Measurements from ENCODE around the gene NECTIN1.

The NECTIN1 gene

DNA sequence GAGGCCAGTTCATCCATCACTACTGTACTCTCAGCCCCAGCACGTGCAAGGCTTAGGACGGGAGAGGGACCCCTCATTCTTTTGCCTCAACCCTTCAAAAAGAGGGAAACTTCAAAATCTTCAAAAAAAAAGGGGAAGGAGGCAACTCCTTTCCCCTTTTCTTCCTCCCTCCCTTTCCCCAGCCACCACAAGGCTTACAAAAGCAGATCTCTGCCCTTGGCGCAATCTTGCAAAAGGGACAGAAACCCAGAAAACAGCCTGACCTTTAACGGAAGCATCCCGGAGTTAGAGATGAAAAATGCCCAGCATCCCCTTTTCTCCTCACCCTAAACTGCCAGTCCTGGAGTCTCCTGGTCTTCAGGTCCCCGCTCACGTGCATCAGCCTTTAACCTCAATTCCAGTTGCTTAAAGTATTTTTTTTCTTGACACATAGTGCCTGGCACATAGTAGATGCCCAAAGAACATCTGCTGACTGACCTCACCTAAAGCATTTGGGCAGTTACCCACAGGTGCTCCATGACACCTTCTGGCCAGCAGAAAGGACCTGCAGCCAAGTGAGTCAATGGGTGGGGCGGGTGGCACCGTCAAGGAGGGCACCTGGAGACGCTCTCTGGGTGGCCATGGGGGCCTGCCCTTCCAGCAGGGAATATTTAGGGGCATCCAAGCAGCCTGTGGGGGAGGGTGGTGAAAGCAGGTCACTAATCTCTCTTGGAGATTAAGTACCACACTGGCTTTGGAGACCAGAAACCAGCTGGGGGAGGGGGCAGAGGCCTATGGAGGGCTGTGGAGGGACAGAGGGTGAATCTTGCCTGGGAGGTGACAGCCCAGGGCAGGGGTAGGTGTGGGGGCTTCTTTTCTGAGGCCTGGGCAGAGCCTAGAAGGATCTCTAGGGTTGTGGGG is 16.3 kb downstream of the NECTIN1 start:
- DNase-seq: no peak

DNA sequence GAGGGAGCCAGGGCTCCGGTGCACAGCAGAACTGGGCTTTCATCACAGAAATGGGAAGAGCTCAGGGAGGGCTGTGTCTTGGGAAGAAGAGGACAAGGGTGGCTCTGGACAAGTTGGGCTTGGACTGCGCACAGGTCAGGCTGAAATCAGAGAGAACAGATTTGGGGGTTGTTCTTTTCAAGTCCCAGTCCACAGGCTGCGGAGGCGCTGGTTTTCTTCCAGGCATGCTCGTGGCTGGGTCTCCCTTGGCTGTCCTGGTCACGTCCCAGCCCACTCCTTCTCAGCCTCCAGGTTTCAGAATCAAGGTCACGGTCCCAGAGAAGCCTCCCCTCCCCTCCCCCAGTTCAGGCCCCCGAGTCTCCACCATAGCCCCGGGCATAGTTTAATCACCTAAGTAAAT is 17.0 kb downstream of the NECTIN1 start:
- DNase-seq: no peak

DNA sequence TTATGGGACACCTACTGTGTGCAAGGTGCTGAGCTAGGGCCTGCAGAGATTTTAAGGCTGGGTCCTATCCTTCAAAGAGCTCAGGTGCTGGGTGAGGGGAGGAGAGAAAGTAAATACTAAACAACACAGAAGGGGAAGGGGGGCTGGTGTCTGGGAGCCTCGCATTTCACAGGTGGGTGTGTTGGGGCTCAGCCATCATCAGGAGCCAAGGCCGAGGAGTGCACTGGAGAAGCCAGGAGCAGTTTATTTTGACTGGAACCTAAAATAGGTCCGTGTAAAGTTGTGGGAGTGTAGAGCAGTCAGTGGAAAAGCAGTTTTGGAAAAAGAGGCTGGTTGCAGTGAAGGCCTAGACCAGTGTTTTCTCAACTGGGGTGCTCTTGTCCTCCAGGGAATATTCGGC is 17.5 kb downstream of the NECTIN1 start:
- DNase-seq: no peak

DNA sequence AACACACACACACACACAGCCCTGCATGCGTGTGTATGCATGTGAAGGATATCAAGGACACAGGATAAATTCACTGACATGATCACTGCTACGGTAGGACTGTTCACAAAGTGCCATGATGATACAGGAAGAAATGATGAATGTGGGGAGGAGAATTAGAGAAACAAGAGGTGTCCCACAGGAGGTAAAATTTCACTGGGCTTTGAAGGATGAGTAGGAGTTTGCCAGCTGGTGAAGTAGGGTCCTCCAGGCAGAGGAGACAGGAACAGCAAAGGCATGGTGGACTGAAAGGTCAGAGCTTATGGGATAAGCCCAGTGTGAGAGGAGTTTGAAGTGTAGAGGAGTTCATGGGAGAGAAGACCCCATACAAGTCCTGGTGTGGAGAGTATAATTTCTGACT is 18.6 kb downstream of the NECTIN1 start:
- no peak for DNase-seq

DNA sequence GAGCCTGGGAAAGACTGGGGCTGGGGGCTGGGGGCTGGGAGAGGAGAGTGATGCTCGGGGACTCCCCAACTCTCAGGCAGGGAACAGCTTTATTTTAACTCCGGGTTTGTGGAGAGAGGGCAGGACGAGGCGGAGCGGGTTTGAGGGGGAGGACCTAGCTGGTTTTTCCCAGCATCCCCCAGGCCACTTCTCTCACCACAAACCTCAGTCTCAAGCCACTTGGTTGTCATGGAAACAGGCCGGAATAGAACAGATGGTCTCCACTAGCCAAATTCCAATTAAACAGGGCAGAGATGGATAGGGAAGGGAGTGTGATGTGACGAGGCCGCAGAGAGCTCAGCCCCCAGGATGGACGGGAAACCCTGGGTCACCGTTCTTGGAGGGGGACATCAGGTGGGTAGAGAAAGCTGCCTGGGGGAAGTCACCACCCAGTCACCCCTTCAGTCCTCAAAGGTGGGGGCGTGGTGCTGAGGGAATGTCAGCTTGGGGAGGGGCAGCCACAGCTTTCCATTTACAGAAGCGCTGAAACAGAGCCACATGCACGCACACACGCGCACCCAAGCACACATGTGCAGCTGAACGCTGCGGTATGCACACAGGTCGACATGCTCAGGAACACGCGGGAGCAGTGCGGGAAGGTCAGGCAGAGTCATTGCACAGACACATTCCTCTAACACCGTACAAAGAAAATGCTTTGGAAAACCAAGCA is 19.2 kb downstream of the NECTIN1 start:
- no peak for DNase-seq

DNA sequence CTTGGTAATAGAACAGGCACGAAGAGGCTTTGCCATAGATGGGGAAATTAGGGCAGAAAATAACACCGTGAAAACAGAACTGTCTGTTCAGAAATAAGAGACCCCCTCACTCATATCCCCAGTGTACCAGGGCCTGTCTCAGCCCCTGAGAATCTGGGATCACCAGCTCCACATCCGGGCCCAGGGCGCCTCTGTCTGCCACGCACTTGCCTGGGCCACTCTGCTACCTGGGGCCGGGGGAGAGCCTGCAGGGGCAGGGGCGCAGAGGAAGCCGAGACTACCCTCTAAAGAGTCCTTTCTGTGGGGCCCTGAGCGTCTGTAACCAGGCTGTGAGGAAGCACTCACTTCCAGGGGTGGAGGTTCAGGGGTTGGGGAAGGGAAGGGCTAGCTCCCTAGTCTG is 19.8 kb downstream of the NECTIN1 start:
- DNase-seq: no peak

DNA sequence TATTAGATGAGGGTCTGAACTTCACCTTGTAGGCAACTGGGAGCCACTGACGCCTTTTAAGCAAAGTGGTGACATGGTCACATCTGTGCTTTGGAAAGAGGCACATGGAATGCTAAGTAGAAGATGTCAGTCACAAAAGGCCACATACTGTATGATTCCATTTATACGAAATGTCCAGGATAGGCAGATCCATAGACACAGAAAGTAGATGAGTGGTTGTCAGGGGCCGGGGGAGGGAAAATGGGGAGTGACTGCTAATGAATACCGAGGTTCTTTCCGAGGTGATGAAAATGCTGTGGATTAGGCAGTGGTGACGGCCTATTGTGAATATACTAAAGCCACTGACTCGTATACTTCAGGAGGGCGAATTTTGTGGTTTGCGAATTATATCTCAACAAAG is 20.6 kb downstream of the NECTIN1 start:
- no peak for DNase-seq

DNA sequence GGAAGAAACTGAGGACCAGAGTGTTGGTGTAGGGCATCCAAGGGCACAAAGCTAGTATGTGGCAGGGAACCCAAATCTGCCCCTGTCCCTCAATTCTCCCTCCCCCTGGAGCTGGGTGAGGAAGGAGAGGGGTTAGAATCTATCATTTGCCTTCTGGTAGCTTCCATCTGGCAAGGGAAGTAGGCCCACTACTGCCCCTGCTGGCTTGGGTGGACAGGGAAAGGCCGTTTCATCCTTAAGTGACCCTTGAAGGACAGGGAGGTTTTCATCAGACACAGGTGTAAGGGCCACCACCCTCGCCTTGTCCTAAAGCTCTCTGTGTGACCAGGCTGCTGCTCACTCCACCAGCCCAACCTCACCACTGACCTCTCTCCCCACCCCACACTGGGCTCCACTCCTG is 22.1 kb downstream of the NECTIN1 start:
- no peak for DNase-seq

DNA sequence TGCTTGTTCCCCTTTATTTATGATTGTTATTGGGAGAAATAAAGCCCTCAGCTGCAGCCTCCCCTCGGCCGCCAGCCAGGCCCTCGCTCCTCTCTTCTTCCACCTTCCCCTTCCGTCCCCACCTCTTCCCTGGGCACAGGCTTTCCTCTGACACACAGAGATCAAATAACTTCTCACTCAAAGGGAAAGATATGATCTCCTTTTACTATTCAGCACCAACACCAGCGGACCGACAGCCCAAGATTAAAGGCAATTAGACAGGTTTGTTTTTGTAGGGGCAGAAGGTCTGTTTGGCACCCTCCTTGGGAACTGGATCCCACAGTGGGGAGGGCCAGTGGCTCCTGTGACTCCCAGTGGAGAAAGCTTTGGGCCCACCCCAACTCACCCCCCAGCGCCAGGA is 23.0 kb downstream of the NECTIN1 start:
- DNase-seq: no peak

DNA sequence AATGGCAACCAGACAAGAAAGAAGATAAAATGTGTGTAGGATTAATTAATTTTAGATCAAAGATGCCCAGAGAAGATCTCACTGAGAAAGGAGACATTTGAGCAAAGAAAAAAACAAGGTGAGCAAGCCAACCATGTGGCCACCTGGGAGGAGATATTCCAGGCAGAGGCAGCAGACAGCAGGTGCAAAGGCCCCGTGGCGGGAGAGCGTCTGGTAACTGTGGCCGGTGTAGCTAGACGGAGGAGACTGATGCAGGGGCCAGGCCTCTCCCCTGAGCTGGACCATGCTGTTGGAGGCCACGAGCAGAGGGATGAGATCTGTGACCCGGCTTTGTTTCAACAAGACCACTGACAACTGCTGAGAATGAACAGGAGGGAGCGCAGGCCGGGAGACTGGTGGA is 23.6 kb downstream of the NECTIN1 start:
- DNase-seq: no peak

DNA sequence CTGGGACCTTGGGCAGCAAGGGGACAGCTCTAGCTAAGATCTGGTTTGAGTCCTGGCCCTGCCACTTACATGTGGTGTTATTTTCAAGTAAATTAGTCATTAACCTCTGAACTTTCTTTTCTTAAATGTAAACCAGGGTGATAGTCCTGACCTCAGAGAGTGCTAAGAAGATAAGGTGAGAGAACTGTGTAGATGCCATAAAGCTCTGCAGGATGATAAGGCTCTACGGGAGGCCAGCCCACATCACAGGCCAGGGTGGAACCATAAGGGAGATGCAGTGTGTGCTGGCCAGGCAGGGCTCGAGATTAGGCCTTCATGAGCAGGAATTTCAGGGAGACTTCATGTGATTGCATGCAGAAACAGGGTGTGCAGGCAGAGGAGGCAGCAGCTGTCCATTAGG is 24.2 kb downstream of the NECTIN1 start:
- no peak for DNase-seq

DNA sequence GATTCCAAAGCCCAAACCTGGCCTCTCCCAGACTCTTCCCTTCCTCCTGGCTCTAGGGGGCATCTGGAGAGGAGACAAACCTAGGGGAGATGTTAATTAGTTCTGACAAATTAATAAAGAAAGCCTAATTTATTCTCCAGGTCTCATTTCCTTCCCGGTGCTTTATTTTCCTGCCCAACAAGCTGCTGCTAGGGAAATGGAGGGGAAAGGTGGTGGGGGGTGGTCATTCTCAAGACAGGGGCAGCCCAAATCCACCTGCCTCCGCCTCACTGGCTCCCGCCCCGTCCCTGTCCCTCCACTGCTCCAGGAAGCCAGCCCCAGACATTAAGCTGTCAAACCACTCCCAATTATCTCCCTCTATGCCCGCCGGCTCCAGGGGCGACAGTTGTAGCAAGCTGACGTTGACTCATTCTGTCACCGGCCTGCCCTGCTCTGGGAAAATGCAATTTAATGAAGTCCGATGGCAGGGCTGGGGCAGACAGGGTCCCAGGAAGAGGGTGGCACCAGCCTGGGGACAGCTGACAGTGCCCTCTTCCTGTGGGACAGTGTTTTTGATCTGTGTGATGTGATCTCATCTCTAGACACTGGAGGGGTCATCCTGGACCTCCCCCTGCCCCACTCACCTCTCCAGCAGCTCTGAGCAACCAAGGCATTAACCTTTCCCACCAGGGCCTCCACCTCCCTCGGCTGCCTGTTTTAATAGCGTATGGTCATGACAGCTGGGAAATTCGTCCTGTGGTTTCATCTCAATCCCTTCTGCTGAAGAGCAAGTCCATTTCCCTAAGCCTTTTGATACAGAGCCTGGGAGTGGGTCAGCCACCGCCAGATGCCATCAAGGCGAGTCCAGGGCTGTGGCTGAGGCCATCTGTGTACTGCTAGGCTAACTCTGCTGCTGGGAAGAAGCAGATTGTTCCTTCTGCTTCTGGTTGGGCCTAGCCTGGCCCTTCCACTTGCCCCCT is 27.1 kb downstream of the NECTIN1 start:
- DNase-seq: no peak

DNA sequence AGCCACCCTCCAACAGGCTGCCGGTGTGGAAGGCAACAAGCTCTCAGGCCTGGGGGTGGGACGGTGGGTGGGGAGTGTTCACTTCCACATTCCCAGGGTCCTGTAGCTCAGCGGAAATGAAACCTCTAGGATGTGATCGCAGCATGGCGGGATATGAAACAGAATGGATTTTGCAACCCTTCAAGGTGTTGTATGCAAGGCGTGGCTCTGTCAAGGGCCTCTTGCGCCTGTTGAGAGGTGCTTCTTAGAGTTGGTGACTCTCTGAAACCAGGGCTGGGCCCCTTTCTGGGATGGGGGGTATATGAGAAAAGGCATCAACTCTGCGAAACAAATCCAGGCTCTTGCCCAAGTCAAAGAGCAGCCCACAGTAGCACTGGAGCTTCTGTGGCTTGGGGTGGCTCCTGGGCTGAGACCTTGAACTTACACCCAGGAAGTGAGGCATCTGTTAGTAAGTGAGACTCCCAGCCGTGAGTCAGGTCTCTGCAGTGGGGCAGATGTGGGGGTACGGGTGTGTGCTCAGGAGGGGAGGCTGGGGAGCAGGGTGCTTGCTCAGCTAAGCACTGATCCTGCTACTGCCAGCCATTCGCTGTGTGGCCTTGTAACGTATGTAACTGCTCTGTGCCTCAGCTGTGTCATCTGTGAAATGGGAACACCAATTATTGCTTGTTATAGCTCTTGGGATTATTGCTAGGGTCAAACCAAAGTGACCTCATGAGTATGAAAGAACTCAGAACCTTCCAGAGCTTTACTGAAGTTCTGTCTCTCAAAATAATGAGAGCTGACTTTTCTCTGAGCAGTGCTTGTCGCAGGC is 28.3 kb downstream of the NECTIN1 start:
- DNase-seq: no peak

DNA sequence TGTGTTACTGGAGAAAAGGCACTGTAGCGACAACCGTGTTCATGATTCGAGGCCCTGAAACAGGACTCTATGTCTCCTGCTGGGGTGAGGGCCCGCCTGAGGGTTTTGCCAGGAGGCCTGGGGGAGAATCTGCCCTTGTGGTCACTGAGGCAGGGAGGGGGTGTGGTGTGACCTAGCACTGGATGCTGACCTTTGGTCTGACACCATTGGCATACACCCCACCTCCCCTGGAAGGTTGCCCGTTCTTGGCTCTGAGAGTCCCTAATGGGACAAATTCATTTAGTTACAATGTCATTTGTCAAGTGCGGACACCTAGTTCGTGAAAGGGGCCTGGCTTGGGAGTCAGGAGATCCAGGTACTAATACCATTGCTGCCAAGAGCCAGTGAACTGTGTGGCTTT is 29.0 kb downstream of the NECTIN1 start:
- DNase-seq: no peak

DNA sequence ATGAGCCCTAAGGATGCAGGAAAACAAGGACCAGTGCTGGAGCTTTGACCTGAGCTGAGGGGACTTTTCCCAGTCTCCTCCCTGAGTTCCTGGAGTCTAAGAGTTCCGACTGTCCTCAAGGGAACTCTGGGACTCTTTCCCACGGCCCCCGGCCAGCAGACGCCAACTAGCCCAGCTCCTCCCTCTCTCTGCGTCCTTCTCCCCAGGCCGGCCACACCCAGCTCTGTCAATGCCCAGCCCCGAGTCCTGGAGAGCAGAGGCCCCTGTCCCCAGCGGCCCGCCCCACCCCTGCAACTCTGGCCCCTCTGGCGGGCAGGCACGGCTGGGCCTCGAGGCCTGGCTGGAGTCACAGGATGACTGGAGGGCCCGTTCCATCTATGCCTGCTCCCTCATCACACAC is 29.8 kb downstream of the NECTIN1 start:
- no peak for DNase-seq

DNA sequence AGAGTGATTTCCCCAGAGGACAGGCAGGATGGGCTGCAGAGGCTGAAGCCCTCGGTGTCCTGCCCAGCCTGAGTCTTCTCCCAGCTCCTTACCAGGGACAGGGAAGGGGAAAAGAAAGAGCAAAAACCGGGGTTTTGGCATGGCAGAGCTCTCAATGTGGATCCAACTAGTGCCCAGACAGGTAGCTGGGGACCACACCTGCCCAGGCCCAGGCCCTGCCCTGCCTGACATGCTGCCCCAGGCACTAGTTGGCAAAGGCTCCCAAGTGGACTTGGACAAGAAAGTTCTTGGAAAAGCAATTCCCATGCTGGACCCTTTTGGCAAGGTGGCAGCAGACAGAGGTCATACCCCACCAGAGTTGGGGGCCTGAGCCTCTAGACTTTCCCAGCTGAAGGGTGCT is 31.1 kb downstream of the NECTIN1 start:
- DNase-seq: no peak

DNA sequence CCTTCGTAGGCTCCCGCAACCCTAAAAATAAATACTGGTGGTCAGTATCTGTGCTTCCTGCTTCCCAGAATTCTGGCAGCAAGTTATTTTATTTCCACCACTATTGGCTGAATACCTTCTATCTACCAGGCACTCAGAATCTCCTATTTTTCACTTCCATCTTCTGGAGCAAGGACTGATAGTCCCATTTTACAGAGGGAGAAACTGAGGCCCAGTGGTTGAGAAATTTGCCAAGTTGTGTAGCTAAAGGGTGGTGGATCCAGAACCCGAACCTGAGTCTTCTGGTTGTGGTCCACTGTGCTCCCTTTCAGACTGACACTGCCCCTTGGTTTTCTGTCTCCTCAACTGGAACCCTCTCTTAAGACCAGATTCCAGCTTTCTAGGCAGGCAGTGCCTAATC is 31.6 kb downstream of the NECTIN1 start:
- no peak for DNase-seq

DNA sequence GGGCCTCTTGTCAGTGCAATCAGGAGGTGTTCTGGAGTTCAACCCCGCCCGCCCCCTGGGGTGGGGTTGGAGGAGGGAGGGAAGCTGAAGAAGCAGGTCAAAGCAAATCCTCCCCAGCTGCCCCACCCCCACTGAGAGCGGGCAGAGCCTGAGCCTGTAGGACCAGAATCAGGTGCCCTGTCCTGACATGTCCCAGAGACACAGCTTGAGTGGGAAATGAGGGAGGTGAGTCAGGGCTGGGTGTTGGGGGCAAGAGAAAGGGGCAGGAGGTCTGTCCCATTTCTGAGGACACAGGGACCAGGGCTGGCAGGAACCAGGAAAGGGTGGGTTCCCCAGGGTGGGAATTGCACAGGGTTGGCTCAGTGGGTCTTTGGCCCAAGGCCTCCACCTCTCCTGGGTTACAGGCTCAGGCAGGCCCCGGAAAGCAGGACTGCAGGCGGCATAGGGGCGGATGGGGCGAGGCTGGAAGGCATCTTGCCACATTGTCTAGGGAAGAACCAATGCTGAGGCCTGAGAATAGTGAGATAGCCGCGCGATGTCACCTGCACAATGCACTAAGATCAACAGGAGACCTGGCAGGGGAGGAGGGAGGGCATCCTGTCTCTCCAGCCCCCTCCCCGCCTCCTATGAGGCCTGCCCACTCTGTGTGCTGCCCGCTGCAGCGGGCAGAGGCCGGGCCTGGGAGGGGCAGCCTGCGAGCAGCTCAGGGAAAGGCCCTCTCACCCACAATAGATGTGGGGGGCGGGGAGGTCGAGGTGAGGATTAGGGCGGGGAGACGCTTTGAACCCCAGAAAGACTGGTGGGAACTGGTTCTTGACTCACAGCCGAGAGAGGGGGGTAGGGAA is 32.4 kb downstream of the NECTIN1 start:
- no peak for DNase-seq

DNA sequence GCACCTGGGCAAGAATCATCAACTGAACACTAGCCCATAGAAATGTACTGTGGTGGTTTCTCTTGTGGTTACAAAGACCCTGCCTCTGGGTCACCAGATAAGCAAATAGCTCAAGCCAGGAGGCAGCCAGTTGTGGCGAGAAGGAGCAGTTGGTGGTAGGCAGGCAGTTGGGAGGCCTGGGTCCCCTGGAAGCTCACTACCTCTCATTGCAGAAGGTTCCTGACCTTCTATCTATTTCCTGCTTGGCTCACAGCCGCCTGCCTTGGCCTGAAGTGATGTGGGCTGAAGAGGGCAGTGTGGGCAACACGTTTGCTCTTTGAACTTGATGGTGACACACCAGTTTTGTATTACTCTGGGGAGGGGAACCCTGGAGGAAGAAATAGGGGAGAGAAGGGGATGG is 34.7 kb downstream of the NECTIN1 start:
- DNase-seq: no peak

DNA sequence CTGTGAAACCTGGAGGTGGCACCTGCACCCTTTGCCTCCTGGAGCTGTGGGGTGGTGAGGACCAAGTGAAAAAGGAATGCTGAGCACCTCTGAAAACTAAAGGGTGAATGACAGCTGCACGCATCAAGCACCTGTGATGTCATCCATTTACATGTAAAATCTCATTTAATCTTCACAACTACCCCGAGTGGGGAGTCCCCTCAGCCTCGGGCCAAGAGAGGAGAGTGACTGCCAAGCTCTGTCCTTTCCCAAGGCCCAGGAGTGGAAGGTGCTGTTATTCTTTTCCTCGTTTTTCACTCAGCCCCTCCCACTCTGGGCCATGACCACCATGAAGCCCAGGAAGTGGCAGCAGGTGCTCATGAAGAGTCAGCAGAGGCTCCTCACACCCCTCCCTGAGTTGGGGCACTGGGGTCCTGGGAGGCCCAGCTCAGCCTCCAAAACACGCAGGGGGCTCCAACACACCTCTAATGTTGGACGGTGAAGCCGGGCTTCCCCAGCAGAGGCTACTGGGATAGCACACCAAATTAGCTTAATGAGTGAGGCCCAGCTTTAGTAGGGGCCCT is 35.7 kb downstream of the NECTIN1 start:
- no peak for DNase-seq

DNA sequence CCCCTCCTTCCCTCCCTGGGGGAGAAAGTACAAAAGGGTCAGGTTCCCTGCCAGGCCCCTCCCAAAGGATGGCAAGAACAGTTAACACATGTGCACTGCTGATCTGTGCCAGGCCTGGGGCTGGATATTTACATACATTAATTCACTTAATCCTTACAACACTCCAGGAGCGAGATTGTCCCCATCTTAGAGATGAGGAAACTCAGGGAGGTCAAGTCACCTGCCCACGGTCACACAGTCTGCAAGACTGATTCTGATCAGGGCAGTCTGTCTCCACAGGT is 36.5 kb downstream of the NECTIN1 start:
- DNase-seq: no peak

Data from central memory CD4-positive, alpha-beta T cell (primary cell).